BLaER1 treated with 17β-estradiol and CSF1 and Interleukin-3, amounts not matched to agents 10 nM and 100 nM (cell line): ENCODE data around the gene PLXNA2.
A peak's percentile ranks its signal among the peaks of the same experiment; 100 is the strongest.

Experiments used
- H3K27ac ChIP-seq, 11 experiments: shearing (Covaris generic); formaldehyde crosslinking; 2 replicates each; pipeline ENCODE4 v1.8.1; 2022
- H3K27me3 ChIP-seq, 11 experiments: shearing (Covaris generic); formaldehyde crosslinking; 2 replicates each; pipeline ENCODE4 v1.8.1; 2022
- H3K36me3 ChIP-seq, 11 experiments: shearing (Covaris generic); formaldehyde crosslinking; 2 replicates each; pipeline ENCODE4 v1.8.1; 2022
- H3K4me1 ChIP-seq, 10 experiments: shearing (Covaris generic); formaldehyde crosslinking; 2 replicates each; pipeline ENCODE4 v1.8.1; 2022
- H3K4me2 ChIP-seq, 11 experiments: shearing (Covaris generic); formaldehyde crosslinking; 2 replicates each; pipeline ENCODE4 v1.8.1; 2022
- H3K4me3 ChIP-seq, 10 experiments: shearing (Covaris generic); formaldehyde crosslinking; 2 replicates each; pipeline ENCODE4 v1.8.1; 2022
- H3K9ac ChIP-seq, 11 experiments: shearing (Covaris generic); formaldehyde crosslinking; 2 replicates each; pipeline ENCODE4 v1.8.1; 2022
- H3K9me3 ChIP-seq, 11 experiments: shearing (Covaris generic); formaldehyde crosslinking; replicated peaks in 1 of 11; 2 replicates each; pipeline ENCODE4 v1.8.1; 2022
- H4K20me1 ChIP-seq, 11 experiments: shearing (Covaris generic); formaldehyde crosslinking; 2 replicates each; pipeline ENCODE4 v1.8.1; 2022
- Cebpa-rat ChIP-seq, 11 experiments: shearing (Covaris generic); IDR thresholded peaks; 2 replicates each; pipeline ENCODE4 v1.8.1; 2022

Gene PLXNA2

DNA sequence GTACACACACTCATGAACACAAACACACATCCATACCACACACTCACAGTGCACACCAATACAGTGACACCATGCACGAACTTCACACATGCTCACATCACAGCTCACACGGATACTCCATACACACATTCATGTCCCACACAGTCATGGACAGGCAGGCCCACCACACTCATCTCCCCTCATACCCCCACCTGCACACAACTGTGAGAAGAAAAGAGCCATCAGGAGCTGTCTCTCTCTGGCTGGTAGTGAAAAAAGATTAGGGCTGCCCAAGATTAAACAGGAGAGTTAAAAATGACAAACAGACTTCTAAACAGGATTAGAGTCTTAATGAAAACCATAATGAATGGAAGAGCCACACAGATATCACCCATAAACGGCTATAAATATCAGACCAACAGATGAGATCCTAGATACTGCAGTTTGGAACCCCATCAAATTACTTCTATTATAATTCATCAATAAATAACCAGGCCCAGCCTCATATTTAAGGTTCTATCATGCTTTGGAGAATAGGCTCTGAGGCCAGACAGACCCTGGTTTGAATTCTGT, 122.3 kb downstream of the PLXNA2 start:
- H3K27me3 ChIP-seq: no peaks in the 10 kb centered on the region
- no peak overlapping the region for H3K27ac ChIP-seq
- H3K9ac ChIP-seq: no peak overlapping the region
- no peak for TF ChIP-seq Cebpa-rat (IDR thresholded peaks at IDR 0.05)
- no peaks in the 10 kb centered on the region for H3K36me3 ChIP-seq
- no peak overlapping the region for H3K4me2 ChIP-seq
- H3K9me3 ChIP-seq: no peaks in the 10 kb centered on the region
- no peaks in the 10 kb centered on the region for H4K20me1 ChIP-seq
- H3K4me3 ChIP-seq: no peak overlapping the region
- H3K4me1 ChIP-seq: peaks cover 5 to 27% (median 19%) of the 10 kb centered on the region in 10 experiments; a peak in 18 of 20 replicates

DNA sequence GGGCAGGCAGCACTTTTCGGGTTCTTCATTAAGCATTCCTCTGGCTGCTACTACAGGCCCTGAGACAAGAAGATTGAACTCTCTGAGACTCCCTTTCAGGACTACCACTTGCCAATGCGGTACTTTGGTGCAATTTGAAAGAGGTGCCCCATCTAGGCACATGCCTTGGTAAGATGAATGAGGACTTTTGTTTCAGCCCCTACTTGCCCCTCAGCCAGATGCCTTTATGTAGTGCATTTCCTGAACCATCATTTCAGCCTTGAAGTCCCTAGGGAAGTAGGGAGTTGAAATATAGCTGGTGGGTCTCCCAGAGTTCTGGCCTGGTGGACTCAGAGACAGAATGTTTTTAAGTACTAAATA, 123.8 kb downstream of the PLXNA2 start:
- Histone ChIP-seq H3K4me3 (no peak overlapping the region), H3K4me2 (peak overlapping the region in 6 of 11 experiments; percentile 16 to 58 (median 36); a peak in 7 of 22 replicates), H3K27me3 (no peaks in the 10 kb centered on the region), H4K20me1 (no peaks in the 10 kb centered on the region), H3K9me3 (no peaks in the 10 kb centered on the region), H3K9ac (no peak overlapping the region), H3K4me1 (peaks cover 0 to 21% (median 9%) of the 10 kb centered on the region in 10 experiments; a peak in 15 of 20 replicates), H3K27ac (no peak overlapping the region), H3K36me3 (no peaks in the 10 kb centered on the region)
- no peak for TF ChIP-seq Cebpa-rat (IDR thresholded peaks at IDR 0.05)

DNA sequence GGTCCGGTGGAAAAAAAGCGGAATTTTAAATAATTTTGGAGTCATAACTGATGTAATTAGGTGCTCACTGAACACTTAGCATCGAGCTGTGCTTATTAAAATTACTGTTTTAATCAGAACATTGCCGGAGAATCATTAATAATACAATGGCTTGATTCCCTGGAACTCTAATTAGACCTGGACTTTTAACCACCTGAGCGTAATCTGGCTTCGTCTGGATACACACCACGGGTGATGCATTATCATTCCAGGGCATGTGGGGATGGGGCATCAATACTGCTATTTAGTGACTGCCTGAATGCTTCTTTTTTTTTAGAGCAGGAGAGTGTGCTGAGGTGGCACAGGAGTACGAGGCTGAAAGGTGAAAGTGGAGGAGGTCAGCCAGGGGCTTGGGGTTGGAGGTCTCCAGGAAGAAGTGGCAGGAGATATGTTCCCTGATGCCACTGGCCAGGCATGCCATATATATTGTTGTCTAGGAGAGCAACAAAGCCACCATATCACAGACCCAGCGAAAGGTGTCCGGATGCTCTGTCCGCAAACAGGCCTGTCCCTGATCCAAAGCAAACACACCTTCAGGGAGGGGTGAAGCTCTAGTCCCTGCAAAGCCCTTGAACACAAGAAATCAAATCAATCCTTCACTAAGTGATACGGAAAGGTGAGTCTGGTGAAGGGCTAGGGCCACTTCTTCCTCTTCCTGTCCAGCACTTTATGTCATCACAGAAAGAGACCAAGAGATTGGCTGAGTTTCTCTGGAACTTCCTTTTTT, 125.2 kb downstream of the PLXNA2 start:
- no peak overlapping the region for H3K9ac ChIP-seq
- no peaks in the 10 kb centered on the region for H3K9me3 ChIP-seq
- no peak for TF ChIP-seq Cebpa-rat (IDR thresholded peaks at IDR 0.05)
- H3K4me2 ChIP-seq: no peak overlapping the region
- no peaks in the 10 kb centered on the region for H3K36me3 ChIP-seq
- no peaks in the 10 kb centered on the region for H4K20me1 ChIP-seq
- H3K27me3 ChIP-seq: no peaks in the 10 kb centered on the region
- no peak overlapping the region for H3K27ac ChIP-seq
- no peak overlapping the region for H3K4me3 ChIP-seq
- H3K4me1 ChIP-seq: peaks cover 0 to 21% (median 9%) of the 10 kb centered on the region in 10 experiments; a peak in 15 of 20 replicates

DNA sequence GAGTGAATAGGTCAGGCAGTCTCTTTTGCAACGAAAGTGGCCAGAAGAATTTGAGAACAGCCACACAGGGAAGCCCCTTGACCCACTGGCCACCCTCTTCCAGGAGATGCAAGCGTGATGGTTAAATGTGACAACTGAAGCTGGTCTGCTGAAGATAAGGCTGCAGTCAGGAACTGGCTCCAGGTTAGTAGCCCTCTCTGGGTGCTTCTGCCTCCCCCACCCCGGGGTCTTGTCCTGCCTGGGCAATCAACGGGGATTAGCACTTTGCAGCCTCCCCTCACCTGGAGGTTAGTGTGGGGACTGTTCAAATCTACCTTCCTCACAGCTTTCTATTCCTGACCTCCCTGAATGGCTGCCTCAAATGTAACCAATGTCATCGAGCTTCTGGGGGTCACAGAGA, 125.9 kb downstream of the PLXNA2 start:
- H3K36me3 ChIP-seq: no peaks in the 10 kb centered on the region
- no peak overlapping the region for H3K4me2 ChIP-seq
- no peak overlapping the region for H3K27ac ChIP-seq
- H3K27me3 ChIP-seq: no peaks in the 10 kb centered on the region
- no peak overlapping the region for H3K9ac ChIP-seq
- H3K4me3 ChIP-seq: no peak overlapping the region
- H3K4me1 ChIP-seq: peaks cover 0 to 21% (median 9%) of the 10 kb centered on the region in 10 experiments; a peak in 15 of 20 replicates
- H4K20me1 ChIP-seq: no peaks in the 10 kb centered on the region
- H3K9me3 ChIP-seq: no peaks in the 10 kb centered on the region
- no peak for TF ChIP-seq Cebpa-rat (IDR thresholded peaks at IDR 0.05)

DNA sequence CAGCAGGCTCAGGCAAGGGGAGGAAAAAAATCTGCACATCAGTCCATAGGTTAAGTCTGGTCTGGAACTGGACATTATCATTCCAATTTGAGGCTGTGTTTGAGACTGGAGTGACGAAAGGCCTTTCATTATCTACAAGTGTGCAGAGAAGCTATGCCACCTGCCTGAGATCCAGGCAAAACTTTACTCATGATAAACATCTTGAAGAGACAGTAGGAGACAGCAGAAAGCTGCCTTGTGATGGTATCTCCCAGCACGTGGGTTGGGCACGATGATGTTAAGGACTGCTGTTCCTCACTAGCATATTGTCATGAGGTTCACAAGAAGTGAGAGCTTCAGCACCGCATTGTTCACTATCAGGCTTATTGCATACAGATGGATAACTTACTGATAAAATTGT, 126.4 kb downstream of the PLXNA2 start:
- no peak overlapping the region for H3K4me2 ChIP-seq
- TF ChIP-seq Cebpa-rat (IDR thresholded peaks at IDR 0.05): no peak
- no peak overlapping the region for H3K9ac ChIP-seq
- H4K20me1 ChIP-seq: no peaks in the 10 kb centered on the region
- no peaks in the 10 kb centered on the region for H3K36me3 ChIP-seq
- no peaks in the 10 kb centered on the region for H3K9me3 ChIP-seq
- H3K27ac ChIP-seq: no peak overlapping the region
- no peak overlapping the region for H3K4me3 ChIP-seq
- H3K27me3 ChIP-seq: no peaks in the 10 kb centered on the region
- peaks cover 0 to 19% (median 9%) of the 10 kb centered on the region in 10 experiments; a peak in 15 of 20 replicates for H3K4me1 ChIP-seq

DNA sequence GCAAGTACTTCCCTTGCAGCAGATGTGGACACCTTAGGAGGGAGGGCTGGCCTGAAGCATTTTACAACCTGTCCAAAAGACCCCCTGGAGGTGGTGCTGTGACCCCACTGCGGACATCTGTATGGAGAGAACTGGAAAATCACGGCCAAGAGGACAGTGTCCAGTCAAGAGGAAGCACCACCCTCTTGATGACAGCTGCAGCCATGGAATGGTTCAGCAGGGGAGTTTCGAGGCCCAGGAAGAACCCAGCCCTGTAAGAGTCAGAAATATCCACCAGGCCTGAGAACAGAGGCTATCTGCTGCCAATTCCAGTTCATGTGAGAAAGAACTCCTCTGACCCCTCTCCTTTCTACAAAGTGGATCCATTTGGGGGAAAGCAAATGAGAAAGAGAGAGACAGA, 126.8 kb downstream of the PLXNA2 start:
- TF ChIP-seq Cebpa-rat (IDR thresholded peaks at IDR 0.05): no peak
- Histone ChIP-seq H3K4me2 (no peak overlapping the region), H3K27me3 (no peaks in the 10 kb centered on the region), H4K20me1 (no peaks in the 10 kb centered on the region), H3K36me3 (no peaks in the 10 kb centered on the region), H3K9me3 (no peaks in the 10 kb centered on the region), H3K4me3 (no peak overlapping the region), H3K27ac (no peak overlapping the region), H3K4me1 (peaks cover 0 to 14% (median 9%) of the 10 kb centered on the region in 10 experiments; a peak in 14 of 20 replicates), H3K9ac (no peak overlapping the region)

DNA sequence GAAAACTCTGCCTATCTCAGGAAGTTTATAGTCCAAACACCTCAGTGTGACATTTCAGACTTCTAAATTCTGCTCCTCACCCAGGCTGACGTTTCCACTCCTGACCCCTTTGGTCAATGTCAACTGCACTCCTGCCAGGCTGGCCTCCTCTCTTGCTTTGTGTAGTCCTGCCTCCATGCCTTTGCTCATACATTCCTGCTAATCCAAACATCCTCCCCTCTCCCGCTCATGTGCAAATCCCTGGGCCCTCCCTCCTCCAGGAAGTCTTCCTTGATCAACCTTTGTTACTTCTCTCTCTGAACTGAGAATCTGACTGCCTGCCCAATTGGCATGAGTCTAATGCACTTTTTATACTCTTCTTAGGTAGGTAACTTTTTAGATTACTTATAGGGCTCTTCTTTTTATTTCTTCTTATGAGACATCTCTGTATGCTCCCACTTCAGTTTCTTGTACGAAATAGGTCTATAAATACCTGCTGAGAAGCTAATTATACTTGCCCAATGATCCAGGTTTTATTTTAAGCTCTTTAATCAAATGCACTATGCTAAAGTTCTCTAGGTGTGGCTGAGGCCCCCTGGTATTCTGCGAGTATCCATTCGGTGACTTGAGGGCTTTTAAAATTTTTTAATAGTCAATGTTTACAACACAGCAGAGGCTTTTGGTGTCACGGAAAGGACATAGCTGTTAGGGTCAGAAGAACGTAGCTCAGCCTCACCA, 128.1 kb downstream of the PLXNA2 start:
- H4K20me1 ChIP-seq: no peaks in the 10 kb centered on the region
- H3K9ac ChIP-seq: no peak overlapping the region
- H3K27ac ChIP-seq: no peak overlapping the region
- H3K27me3 ChIP-seq: no peaks in the 10 kb centered on the region
- H3K4me2 ChIP-seq: no peak overlapping the region
- no peaks in the 10 kb centered on the region for H3K36me3 ChIP-seq
- no peak overlapping the region for H3K4me3 ChIP-seq
- H3K4me1 ChIP-seq: peaks cover 0 to 14% (median 9%) of the 10 kb centered on the region in 10 experiments; a peak in 11 of 20 replicates
- TF ChIP-seq Cebpa-rat (IDR thresholded peaks at IDR 0.05): no peak
- no peaks in the 10 kb centered on the region for H3K9me3 ChIP-seq

DNA sequence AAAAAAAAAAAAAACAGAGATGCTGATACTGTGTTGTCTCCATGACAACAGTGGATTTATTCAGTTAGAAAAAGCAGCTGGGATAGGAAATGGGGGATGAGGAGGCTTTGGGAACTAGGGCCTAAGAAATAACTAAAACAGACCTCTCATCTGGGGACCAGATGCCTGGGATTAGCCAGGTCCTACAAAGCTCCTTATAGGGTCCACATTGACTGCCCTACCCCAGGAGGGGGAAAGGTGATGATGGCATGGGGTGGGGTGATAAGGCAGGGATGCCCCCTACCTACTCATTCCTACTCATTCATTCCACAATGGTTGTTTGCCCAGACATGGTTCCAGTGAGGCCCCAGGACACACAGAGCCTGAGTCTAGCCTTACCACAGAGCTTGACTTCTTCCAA, 131.2 kb downstream of the PLXNA2 start:
- H3K27me3 ChIP-seq: no peaks in the 10 kb centered on the region
- no peak overlapping the region for H3K4me2 ChIP-seq
- H3K27ac ChIP-seq: no peak overlapping the region
- no peak for TF ChIP-seq Cebpa-rat (IDR thresholded peaks at IDR 0.05)
- no peaks in the 10 kb centered on the region for H4K20me1 ChIP-seq
- H3K9ac ChIP-seq: no peak overlapping the region
- H3K36me3 ChIP-seq: no peaks in the 10 kb centered on the region
- no peaks in the 10 kb centered on the region for H3K9me3 ChIP-seq
- H3K4me1 ChIP-seq: no peaks in the 10 kb centered on the region
- H3K4me3 ChIP-seq: no peak overlapping the region

DNA sequence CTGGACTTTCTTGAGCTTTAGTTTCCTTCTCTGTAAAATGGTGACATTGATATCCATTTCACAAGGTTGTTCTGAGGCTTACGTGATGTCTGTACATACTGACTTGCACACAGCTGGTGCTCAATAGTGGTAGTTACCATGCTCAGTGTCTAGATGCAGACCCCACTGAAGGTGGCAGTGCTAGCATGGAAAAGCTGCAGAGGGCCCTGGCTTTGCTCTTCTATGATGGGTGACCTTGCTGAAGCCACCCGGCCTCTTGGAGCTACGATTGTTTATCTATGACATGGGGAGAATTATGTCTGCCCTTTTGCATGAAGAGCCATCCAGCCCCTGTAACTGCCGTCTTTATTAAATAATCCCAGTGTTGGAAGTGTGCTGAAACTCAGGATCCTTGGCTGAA, 131.8 kb downstream of the PLXNA2 start:
- H3K9ac ChIP-seq: no peak overlapping the region
- H3K4me2 ChIP-seq: no peak overlapping the region
- H3K9me3 ChIP-seq: no peaks in the 10 kb centered on the region
- no peaks in the 10 kb centered on the region for H3K27me3 ChIP-seq
- TF ChIP-seq Cebpa-rat (IDR thresholded peaks at IDR 0.05): no peak
- no peaks in the 10 kb centered on the region for H4K20me1 ChIP-seq
- no peaks in the 10 kb centered on the region for H3K4me1 ChIP-seq
- H3K36me3 ChIP-seq: no peaks in the 10 kb centered on the region
- H3K4me3 ChIP-seq: no peak overlapping the region
- no peak overlapping the region for H3K27ac ChIP-seq
